HG03139 (cell line): ENCODE results near the gene TXNL4A.
"Not testable (repeated sequence)": the region's sequence is repeated elsewhere in the genome, so short reads cannot be mapped to it uniquely, and the experiment has no call there.

Source experiments
- ATAC-seq: cut with Tn5 transposase; IDR thresholded peaks from one replicate; pipeline ENCODE4 v1.9.1; 2021; ENCODE audit not compliant: unreplicated experiment

TXNL4A gene

DNA sequence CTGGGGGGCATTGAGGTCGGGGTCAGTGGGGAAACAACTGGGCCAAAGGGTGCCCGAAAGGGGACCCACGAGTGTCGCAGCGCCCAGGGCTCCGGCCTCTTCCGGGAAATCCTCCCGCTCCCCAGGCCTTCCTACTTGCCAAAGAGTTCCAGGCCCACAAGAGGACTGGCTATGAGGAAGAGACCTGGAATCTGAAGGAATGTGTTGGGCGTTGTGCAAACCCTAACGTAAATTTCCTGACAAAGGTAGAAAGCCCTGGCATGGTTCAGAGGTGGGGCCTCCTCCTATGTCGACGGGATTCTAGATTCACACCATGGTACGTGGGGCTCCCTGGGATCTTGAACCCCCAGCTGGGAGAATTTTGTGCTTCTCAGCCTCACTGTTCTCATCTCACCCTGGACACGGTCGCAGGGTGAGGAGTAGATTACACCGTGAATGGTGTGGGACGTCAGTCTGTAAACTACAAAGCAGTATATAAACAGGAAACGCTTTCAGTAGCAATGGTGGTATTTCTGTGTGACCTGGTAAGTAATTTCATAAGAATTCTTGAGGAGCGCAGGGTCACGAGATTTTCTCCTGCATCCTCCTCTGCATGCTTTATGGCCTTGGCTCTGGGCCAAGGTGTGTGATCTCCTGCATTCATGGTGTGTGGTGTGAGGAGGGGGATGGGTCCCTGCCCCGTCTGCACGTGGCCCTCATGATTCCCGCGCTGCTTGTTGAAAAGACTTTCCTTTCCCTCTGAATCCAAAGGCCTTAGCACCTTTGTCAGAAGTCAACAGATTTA is 23.1 kb downstream of the TXNL4A start:
- ATAC-seq = no peak

DNA sequence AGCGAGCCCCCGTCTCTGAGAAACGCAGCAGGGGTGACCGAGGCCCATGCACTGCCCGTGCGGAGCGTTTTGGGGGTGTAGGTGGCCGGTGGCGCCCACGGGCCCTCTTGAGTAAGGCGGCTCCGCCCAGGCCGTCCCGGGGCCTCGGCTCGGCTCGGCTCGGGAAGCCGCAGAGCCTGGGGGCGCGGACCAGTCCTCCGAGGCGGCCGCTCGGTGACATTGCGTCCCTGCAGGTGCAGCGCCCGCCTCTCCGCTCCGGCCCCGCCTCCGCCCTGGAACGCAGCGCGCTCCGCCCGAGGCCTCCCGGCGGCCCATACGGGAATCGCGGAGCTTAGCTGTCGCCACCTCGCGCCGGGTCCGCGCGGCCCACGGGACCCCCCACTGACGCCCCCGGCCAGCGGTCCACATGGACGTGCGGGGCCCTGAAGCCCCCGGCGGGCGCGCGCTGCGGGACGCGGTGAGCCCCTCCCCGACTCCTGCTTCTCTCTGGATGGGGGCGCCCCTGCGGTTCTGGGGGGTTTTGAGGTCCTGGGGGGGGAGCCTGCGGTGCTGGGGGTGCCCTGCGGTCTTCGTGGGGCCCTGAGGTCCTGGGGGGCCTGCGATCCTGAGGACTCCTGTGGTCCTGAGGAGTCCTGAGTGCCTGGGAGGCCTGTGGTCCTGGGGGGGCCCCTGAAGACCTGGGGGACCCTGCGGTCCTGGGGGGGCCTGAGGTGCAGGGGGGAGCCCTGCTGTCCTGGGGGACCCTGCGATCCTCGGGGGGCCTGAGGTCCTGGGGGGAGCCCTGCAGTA is 23.8 kb downstream of the TXNL4A start, which contains the start of gene HSBP1L1:
Gene HSBP1L1 (plus strand): TSS at position 314 of the 789 bp plus-strand sequence. CDS start 93 bp downstream, at position 407.
- peak; percentile 76 for ATAC-seq

DNA sequence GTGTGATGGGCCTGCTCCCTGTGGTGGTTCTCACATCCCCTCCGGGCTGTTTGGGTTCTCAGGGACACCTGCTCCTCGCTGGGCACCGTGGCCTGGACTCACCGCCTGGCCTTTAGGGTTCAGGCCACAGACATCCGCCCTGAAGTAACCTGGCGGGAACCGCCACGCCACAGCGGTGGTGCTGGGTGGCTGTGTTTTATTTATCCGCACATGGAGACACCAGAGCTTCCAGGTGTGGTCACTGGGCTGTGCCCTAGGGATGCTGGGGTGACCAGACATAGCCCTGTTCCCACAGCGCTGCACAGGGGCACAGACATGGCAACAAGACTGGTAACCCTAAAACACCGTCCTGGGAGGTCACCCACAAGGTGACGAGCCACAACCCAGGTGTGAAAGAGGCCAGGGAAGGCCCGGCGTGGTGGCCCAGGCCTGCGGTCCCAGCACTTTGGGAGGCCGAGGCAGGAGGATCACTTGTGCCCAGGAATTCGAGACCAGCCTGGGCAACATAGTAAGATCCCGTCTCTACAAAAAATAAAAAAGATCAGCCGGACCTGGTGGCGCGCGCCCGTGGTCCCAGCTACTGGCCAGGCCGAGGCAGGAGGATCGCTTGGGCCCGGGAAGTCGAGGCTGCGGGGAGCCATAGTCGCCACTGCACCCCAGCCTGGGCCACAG is 24.6 kb downstream of the TXNL4A start:
- no peak for ATAC-seq

GRCh38 chr18:79962835-79963657 is 25.3 kb downstream of the TXNL4A start:
- no peak for ATAC-seq

DNA sequence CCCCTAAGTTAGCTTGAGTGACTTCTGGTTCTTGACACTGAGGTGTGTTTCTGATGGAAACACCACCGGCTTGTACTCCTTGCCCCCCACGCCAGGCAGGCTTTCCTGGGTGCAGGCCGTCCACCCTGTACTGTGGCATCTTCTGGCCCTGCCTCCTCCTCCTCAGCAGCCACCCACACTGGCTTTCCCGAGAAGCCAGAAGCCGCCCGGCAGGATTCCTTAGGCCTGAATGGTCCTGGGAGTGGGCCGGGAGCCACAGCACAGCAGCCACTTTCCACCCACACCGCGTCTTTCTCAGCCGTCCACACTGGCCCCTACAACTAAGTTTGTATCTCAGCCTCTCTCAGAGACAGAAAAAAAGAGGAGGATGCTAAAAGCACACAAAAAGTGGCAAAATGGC is 26.1 kb downstream of the TXNL4A start:
- no peak for ATAC-seq

- ATAC-seq = no peak
These were observed 26.7 kb downstream of the TXNL4A start for GRCh38 chr18:79961527-79962291.

DNA sequence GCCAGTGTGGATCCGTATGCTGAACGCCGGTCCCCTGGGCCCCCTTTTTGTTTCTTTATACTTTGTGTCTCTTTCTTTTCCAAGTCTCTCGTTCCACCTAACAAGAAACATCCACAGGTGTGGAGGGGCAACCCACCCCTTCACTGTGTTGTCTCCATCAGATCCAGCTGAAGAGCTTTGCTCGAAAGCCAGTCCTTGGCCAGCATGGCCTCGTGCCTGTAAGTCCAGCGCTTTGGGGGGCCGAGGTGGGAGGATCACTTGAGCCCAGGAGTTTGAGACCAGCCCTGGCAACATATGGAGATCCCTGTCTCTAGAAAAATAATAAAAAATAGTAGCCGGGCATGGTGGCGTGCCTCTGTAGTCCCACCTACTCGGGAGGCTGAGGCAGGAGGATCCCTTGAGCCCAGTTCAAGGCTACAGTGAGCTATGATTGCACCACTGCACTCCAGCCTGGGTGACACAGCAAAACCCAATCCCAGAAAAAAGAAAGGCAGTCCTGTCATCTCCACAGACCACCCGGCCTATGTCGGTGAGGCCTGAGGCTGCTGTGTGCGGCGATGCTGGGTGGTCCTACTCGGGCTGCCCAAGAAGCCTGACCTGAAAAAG is 27.3 kb downstream of the TXNL4A start:
- ATAC-seq = no peak

DNA sequence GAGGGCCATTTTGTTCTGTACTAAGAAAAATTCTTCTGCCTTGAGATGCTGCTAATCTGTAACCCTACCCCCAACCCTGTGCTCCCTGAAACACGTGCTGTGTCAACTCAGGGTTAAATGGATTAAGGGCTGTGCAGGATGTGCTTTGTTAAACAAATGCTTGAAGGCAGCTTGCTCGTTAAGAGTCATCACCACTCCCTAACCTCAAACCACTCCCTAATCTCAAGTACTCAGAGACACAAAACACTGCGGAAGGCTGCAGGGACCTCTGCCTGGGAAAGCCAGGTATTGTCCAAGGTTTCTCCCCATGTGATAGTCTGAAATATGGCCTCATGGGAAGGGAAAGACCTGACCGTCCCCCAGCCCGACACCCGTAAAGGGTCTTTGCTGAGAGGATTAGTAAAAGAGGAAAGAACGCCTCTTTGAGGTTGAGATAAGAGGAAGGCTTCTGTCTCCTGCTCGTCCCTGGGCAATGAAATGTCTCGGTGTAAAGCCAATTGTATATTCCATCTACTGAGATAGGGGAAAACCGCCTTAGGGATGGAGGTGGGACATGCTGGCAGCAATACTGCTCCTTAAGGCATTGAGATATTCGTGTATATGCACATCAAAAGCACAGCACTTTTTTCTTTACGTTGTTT is 28.1 kb downstream of the TXNL4A start:
- not testable (repeated sequence) for ATAC-seq

DNA sequence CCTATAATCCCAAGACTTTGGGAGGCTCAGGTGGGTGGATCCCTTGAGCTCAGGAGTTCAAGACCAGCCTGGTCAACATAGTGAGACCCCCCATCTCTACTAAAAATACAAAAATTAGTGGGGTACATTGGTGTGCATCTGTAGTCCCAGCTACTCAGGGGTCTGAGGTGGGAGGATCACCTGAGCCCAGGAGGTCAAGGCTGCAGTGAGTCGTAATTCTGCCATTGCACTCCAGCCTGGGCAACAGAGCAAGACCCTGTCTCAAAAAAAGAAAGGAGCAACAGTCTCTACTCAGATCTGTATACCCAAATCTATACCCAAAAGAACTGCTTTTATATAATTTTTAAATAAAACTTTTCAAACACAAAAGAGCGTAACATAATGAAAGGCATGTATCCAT is 29.4 kb downstream of the TXNL4A start:
- no peak for ATAC-seq

GRCh38 chr18:79956276-79956675 is 32.1 kb downstream of the TXNL4A start:
- ATAC-seq = no peak

GRCh38 chr18:79955302-79956075 is 32.9 kb downstream of the TXNL4A start:
- no peak for ATAC-seq

- ATAC-seq = no peak
These were observed 33.6 kb downstream of the TXNL4A start for GRCh38 chr18:79954791-79955190.

GRCh38 chr18:79953971-79954651 is 34.3 kb downstream of the TXNL4A start:
- no peak for ATAC-seq

DNA sequence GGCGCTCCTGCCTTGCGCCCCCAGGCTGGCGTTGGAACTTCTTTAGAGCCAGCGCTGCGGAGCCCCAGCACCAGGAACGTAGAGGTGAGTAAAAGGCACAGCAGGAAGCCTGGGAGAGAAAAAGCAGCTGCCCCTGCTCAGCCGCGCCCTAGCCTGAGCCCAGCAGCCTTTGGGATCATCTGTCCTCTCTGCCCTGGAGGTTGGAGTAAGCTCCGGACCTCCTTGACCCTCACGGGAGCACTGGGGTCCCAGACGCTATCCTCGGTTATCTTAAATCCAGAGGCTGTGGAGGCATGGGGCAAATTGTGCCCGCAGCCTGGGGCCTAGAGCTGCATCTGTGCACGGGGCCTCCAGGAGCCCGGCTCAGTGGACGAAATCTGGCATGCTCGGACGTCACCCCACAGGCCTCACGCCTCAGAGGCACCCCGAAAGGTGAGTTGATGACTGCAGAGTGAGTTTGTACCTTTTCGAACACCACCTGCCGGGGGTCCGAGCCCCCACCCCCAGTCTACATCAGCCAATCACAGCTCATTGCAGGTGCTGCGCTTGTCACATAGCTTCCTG is 35.3 kb downstream of the TXNL4A start:
- no peak for ATAC-seq

- ATAC-seq = no peak
These were observed 35.8 kb downstream of the TXNL4A start for GRCh38 chr18:79952456-79952995.

DNA sequence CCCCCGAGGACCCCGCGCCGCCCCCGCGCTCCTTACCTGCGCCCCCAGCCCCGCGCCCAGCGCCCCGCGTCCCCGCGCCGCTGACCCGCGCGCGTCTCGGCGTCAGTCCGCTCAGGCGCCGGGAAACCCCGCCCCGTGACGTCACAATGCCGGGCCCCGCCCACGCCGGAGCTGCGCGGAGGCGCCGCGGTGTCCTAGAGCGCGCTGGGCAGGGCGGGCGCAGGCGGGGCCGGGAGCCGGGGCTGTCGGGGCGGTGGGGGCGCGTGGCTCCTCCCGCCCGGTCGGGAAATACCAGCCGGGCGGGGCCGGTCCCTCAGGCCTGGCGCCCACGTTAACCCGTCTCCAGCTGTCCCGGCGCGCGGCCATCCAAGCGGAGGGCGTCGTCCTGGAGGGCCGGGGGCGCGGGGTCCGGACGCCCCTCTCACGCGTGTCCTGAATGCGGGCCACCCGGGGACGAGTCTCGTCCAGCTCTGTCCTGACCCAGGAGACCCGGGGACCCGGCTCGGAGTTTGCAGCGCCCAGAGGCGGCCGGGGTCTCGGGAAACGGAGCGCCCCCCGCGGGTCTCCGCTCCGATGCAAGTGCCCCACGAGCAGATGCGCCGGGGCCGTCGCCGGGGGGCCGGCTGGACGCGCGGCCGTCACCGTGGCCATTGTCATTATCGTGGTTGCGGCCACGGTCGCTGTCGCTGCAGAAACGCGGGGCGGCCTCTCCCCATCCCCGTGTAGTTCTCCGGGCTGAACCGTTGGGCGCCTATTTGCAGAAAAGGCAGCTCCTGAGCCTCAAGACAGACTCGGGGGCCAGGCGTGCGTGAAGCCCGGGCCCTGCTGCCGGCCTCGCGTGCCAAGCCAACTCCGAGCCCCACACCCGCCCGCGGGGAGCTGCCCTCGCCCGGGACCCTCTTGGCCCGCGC is 36.6 kb downstream of the TXNL4A start, which contains the start of gene SLC66A2:
Gene SLC66A2 (minus strand): TSS at position 109 of the 911 bp plus-strand sequence. CDS start 727 bp downstream, outside the sequence.
- peak; percentile 84 for ATAC-seq
